ENCODE data around the gene ALPK3.

GRCh38 chr15:84913360-84913723 is 96.2 kb downstream of the ALPK3 start:
- TF ChIP-seq POLR2A (IDR thresholded peaks at IDR 0.05; ENCODE audit: borderline replicate concordance, extremely low read depth, insufficient read depth, insufficient read length) (no peak), ZNF274 (IDR thresholded peaks at IDR 0.05; ENCODE audit: low read depth, low read length) (no peak), JUND (IDR thresholded peaks at IDR 0.05) (no peak), POLR2AphosphoS5 (IDR thresholded peaks at IDR 0.05; ENCODE audit: low read depth, low read length) (no peak), SP1 (IDR thresholded peaks at IDR 0.05; ENCODE audit: low read depth) (no peak), RAD21 (IDR thresholded peaks at IDR 0.05; ENCODE audit: low read depth) (no peak), SRF (IDR thresholded peaks at IDR 0.05; ENCODE audit: low read depth) (no peak), ZFX (IDR thresholded peaks at IDR 0.05) (no peak), EZH2 (IDR thresholded peaks at IDR 0.05) (no peak), EZH2phosphoT487 (IDR thresholded peaks at IDR 0.05; ENCODE audit: borderline replicate concordance) (no peak)
- TF ChIP-seq, protein P1, sequence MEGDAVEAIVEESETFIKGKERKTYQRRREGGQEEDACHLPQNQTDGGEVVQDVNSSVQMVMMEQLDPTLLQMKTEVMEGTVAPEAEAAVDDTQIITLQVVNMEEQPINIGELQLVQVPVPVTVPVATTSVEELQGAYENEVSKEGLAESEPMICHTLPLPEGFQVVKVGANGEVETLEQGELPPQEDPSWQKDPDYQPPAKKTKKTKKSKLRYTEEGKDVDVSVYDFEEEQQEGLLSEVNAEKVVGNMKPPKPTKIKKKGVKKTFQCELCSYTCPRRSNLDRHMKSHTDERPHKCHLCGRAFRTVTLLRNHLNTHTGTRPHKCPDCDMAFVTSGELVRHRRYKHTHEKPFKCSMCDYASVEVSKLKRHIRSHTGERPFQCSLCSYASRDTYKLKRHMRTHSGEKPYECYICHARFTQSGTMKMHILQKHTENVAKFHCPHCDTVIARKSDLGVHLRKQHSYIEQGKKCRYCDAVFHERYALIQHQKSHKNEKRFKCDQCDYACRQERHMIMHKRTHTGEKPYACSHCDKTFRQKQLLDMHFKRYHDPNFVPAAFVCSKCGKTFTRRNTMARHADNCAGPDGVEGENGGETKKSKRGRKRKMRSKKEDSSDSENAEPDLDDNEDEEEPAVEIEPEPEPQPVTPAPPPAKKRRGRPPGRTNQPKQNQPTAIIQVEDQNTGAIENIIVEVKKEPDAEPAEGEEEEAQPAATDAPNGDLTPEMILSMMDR (IDR thresholded peaks at IDR 0.05 in 2 of 3, conservative IDR thresholded peaks at IDR 0.05 in 1 of 3; ENCODE audit: borderline replicate concordance in 1 of 3, insufficient read depth in 1 of 3, low read depth in 2 of 3, low read length in 2 of 3) = no peak
- TF ChIP-seq, protein P2, sequence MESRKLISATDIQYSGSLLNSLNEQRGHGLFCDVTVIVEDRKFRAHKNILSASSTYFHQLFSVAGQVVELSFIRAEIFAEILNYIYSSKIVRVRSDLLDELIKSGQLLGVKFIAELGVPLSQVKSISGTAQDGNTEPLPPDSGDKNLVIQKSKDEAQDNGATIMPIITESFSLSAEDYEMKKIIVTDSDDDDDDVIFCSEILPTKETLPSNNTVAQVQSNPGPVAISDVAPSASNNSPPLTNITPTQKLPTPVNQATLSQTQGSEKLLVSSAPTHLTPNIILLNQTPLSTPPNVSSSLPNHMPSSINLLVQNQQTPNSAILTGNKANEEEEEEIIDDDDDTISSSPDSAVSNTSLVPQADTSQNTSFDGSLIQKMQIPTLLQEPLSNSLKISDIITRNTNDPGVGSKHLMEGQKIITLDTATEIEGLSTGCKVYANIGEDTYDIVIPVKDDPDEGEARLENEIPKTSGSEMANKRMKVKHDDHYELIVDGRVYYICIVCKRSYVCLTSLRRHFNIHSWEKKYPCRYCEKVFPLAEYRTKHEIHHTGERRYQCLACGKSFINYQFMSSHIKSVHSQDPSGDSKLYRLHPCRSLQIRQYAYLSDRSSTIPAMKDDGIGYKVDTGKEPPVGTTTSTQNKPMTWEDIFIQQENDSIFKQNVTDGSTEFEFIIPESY (IDR thresholded peaks at IDR 0.05; ENCODE audit: extremely low read depth, insufficient replicate concordance, low read length) = no peak
- TF ChIP-seq, protein P3, sequence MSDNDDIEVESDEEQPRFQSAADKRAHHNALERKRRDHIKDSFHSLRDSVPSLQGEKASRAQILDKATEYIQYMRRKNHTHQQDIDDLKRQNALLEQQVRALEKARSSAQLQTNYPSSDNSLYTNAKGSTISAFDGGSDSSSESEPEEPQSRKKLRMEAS (IDR thresholded peaks at IDR 0.05) = no peak
